IMR-90 (cell line): ENCODE results near the gene GSTO1. TPM values are rescaled to one million over a fixed set of nuclear protein-coding genes. Genes with fewer than 3 reads are reported as not detected.

ENCODE experiments used
- ATAC-seq: fragments of 200-7000 bp; cut with Tn5 transposase; 2 replicates; pipeline ENCODE4 v1.9.1; 2020; ENCODE audit warnings: low read depth, mild to moderate bottlenecking, moderate library complexity
- BruUV-seq: library from RNA; stranded (reverse); fragments of 400-500 nt; replicated peaks from 2 replicates; lab custom pipeline; 2021; lab: Mats Ljungman, UMichigan
- CTCF ChIA-PET: fragments of 300-600 bp; formaldehyde crosslinking; extraction: SDS; loops from one replicate; lab custom pipeline; 2021; ENCODE audit warnings: antibody characterized with exemption; lab: Yijun Ruan, JAX
- POLR2A ChIA-PET: fragments of 300-600 bp; sonication (Branson Sonifier 250); formaldehyde crosslinking; loops from one replicate; lab custom pipeline; 2022; ENCODE audit warnings: antibody characterized with exemption; ENCODE audit not compliant: unreplicated experiment; lab: Charles Lee
- DNase-seq: peaks from one replicate; pipeline ENCODE4 v3.0.0; 2013
- H2AFZ ChIP-seq: replicated peaks from 2 replicates; pipeline ENCODE3; 2013; ENCODE audit warnings: low read length, mild to moderate bottlenecking; ENCODE audit not compliant: poor library complexity
- H2AK5ac ChIP-seq: 2 replicates; pipeline ENCODE4 v1.6.1; 2013; ENCODE audit warnings: low read depth, low read length, inconsistent platforms
- H2AK9ac ChIP-seq: replicated peaks from 2 replicates; pipeline ENCODE3; 2013; ENCODE audit warnings: mild to moderate bottlenecking, low read depth, low read length, moderate library complexity; ENCODE audit not compliant: poor library complexity
- H2BK120ac ChIP-seq: 2 replicates; pipeline ENCODE4 v1.6.1; 2013; ENCODE audit warnings: low read depth, low read length, inconsistent platforms
- H2BK15ac ChIP-seq: 3 replicates; pipeline ENCODE4 v1.6.1; 2013; ENCODE audit warnings: low read depth, low read length, inconsistent platforms
- H2BK20ac ChIP-seq: 2 replicates; pipeline ENCODE4 v1.6.1; 2013; ENCODE audit warnings: low read depth, mild to moderate bottlenecking, inconsistent platforms, low read length, moderate library complexity
- H2BK5ac ChIP-seq: 2 replicates; pipeline ENCODE4 v1.6.1; 2013; ENCODE audit warnings: mild to moderate bottlenecking, low read depth, low read length, inconsistent platforms; ENCODE audit not compliant: poor library complexity, severe bottlenecking
- H3K14ac ChIP-seq: replicated peaks from 2 replicates; pipeline ENCODE4 v1.6.1; 2013; ENCODE audit warnings: low read depth, low read length, inconsistent platforms
- H3K18ac ChIP-seq: 2 replicates; pipeline ENCODE4 v1.6.1; 2013; ENCODE audit warnings: low read depth, low read length, control low read depth
- H3K23ac ChIP-seq: 2 replicates; pipeline ENCODE4 v1.6.1; 2013; ENCODE audit warnings: low read depth, low read length, inconsistent platforms
- H3K27ac ChIP-seq: 2 replicates; pipeline ENCODE4 v1.5.1; 2013; ENCODE audit warnings: mild to moderate bottlenecking, control low read depth, low read length; ENCODE audit not compliant: insufficient read depth
- H3K27me3 ChIP-seq: 2 replicates; pipeline ENCODE4 v1.6.1; 2013; ENCODE audit warnings: low read length; ENCODE audit not compliant: control insufficient read depth, insufficient read depth
- H3K36me3 ChIP-seq: 2 replicates; pipeline ENCODE4 v1.6.1; 2013; ENCODE audit warnings: low read length, mixed read lengths; ENCODE audit not compliant: control insufficient read depth, insufficient read depth
- H3K4ac ChIP-seq: 2 replicates; pipeline ENCODE4 v1.6.1; 2013; ENCODE audit warnings: low read depth, low read length, inconsistent platforms
- H3K4me1 ChIP-seq: 2 replicates; pipeline ENCODE4 v1.6.1; 2013; ENCODE audit warnings: low read length, mixed read lengths; ENCODE audit not compliant: control insufficient read depth, insufficient read depth
- H3K4me2 ChIP-seq: 2 replicates; pipeline ENCODE4 v1.6.1; 2013; ENCODE audit warnings: low read depth, mild to moderate bottlenecking, control low read depth, low read length, moderate library complexity
- H3K4me3 ChIP-seq: 2 replicates; pipeline ENCODE4 v1.5.1; 2013; ENCODE audit warnings: low read depth, mild to moderate bottlenecking, control low read depth, low read length, moderate library complexity; ENCODE audit not compliant: insufficient read depth
- H3K56ac ChIP-seq: 2 replicates; pipeline ENCODE4 v1.6.1; 2013; ENCODE audit warnings: low read length, inconsistent platforms; ENCODE audit not compliant: insufficient read depth; ENCODE audit errors: extremely low read depth
- H3K79me1 ChIP-seq, 2 experiments: 2 replicates each; pipeline ENCODE4 v1.6.1; 2013; ENCODE audit warnings: low read length in 2 of 2, inconsistent platforms in 1 of 2, low read depth in 1 of 2
- H3K9ac ChIP-seq: 2 replicates; pipeline ENCODE4 v1.6.1; 2013; ENCODE audit warnings: low read depth, low read length, control low read depth
- H3K9me1 ChIP-seq: 2 replicates; pipeline ENCODE4 v1.6.1; 2013; ENCODE audit warnings: low read length, inconsistent platforms; ENCODE audit not compliant: insufficient read depth
- H3K9me3 ChIP-seq: 2 replicates; pipeline ENCODE4 v1.6.1; 2013; ENCODE audit warnings: low read length; ENCODE audit not compliant: control insufficient read depth, insufficient read depth
- H4K20me1 ChIP-seq: 2 replicates; pipeline ENCODE4 v1.6.1; 2013; ENCODE audit warnings: low read length, inconsistent platforms; ENCODE audit not compliant: insufficient read depth
- H4K5ac ChIP-seq: 2 replicates; pipeline ENCODE4 v1.6.1; 2013; ENCODE audit warnings: mild to moderate bottlenecking, low read depth, low read length, control low read depth
- H4K8ac ChIP-seq, 2 experiments: 2 replicates each; pipeline ENCODE4 v1.6.1; 2013; ENCODE audit warnings: low read depth in 2 of 2, low read length in 2 of 2, control low read depth in 1 of 2, inconsistent platforms in 1 of 2
- H4K91ac ChIP-seq: 2 replicates; pipeline ENCODE4 v1.6.1; 2013; ENCODE audit warnings: low read depth, low read length, inconsistent platforms; ENCODE audit not compliant: insufficient read depth
- BHLHE40 ChIP-seq: fragments of 150-350 bp; IDR thresholded peaks from 2 replicates; pipeline ENCODE4 v1.6.1; 2016; ENCODE audit warnings: mild to moderate bottlenecking, low read depth, low read length
- CEBPB ChIP-seq: IDR thresholded peaks from 2 replicates; pipeline ENCODE4 v1.6.1; 2012; ENCODE audit warnings: low read depth, low read length, improper control_type of control experiment
- CHD1 ChIP-seq: IDR thresholded peaks from 2 replicates; pipeline ENCODE4 v1.6.1; 2012; ENCODE audit warnings: low read depth, low read length, improper control_type of control experiment
- FOS ChIP-seq: fragments of 150-350 bp; IDR thresholded peaks from 2 replicates; pipeline ENCODE4 v1.6.1; 2016; ENCODE audit warnings: low read depth, low read length
- MAFK ChIP-seq: IDR thresholded peaks from 2 replicates; pipeline ENCODE4 v1.6.1; 2012; ENCODE audit warnings: low read depth, low read length, improper control_type of control experiment
- MAZ ChIP-seq: IDR thresholded peaks from 2 replicates; pipeline ENCODE4 v1.6.1; 2012; ENCODE audit warnings: low read depth, mild to moderate bottlenecking, low read length, improper control_type of control experiment, moderate library complexity, borderline replicate concordance
- POLR2A ChIP-seq: IDR thresholded peaks from 2 replicates; pipeline ENCODE4 v1.6.1; 2012; ENCODE audit warnings: mild to moderate bottlenecking, low read depth, low read length
- RAD21 ChIP-seq: IDR thresholded peaks from 2 replicates; pipeline ENCODE4 v1.6.1; 2012; ENCODE audit warnings: low read length, improper control_type of control experiment
- SMC3 ChIP-seq: fragments of 150-350 bp; IDR thresholded peaks from 2 replicates; pipeline ENCODE4 v1.6.1; 2016; ENCODE audit warnings: low read depth, mild to moderate bottlenecking, antibody characterized with exemption, low read length, moderate library complexity
- WGBS, 2 experiments: methylation state at CpG; one replicate each; pipeline versions ENCODE4 v1.1.5 to v1.1.7; 2013; ENCODE audit warnings: missing lambda C conversion rate in 2 of 2; ENCODE audit not compliant: insufficient read length in 1 of 2; ENCODE audit errors: extremely low coverage in 2 of 2; 5-methylcytosine and 5-hydroxymethylcytosine counted together
- dilution Hi-C: fragments of 300-500 bp; cut with HindIII; formaldehyde crosslinking; loops from one replicate; pipeline ENCODE4 v1.14.3; 2018; ENCODE audit warnings: low sequenced_read_pairs; ENCODE audit not compliant: unreplicated experiment
- in situ Hi-C: fragments of 300-500 bp; cut with MboI; formaldehyde crosslinking; loops from 3 replicates; pipeline ENCODE4 v1.14.3; 2019; ENCODE audit warnings: low sequenced_read_pairs, inconsistent platforms, mixed read lengths
- intact Hi-C: fragments of 100-400 bp; cut with micrococcal nuclease; formaldehyde crosslinking; loops from 2 replicates; pipeline ENCODE4 v1.10.0; 2022
- polyA plus RNA-seq, 3 experiments: library from polyadenylated mRNA; depleted of rRNA; stranded (reverse); fragments of >200 nt; gene quantifications; 2 replicates each; pipeline ENCODE4 v1.2.3, GENCODE V29; 2012; ENCODE audit warnings: low replicate concordance in 1 of 3
- total RNA-seq: library from RNA; depleted of rRNA; stranded (reverse); fragments of >200 nt; gene quantifications from 2 replicates; pipeline ENCODE4 v1.2.3, GENCODE V29; 2012
- TF ChIP-seq, protein P1 (sequence below): fragments of 150-350 bp; IDR thresholded peaks from 2 replicates; pipeline ENCODE4 v1.6.1; 2016; ENCODE audit warnings: low read depth, mild to moderate bottlenecking, low read length, moderate library complexity, borderline replicate concordance
- TF ChIP-seq, protein P2 (sequence below): fragments of 150-350 bp; IDR thresholded peaks from 2 replicates; pipeline ENCODE4 v1.6.1; 2017; ENCODE audit warnings: mild to moderate bottlenecking, antibody characterized with exemption, low read length, low read depth

The GSTO1 gene
- total and polyA plus RNA-seq, 2 of the 4 experiments (the other 2 are of a cell fraction) = 186 to 258 TPM

DNA sequence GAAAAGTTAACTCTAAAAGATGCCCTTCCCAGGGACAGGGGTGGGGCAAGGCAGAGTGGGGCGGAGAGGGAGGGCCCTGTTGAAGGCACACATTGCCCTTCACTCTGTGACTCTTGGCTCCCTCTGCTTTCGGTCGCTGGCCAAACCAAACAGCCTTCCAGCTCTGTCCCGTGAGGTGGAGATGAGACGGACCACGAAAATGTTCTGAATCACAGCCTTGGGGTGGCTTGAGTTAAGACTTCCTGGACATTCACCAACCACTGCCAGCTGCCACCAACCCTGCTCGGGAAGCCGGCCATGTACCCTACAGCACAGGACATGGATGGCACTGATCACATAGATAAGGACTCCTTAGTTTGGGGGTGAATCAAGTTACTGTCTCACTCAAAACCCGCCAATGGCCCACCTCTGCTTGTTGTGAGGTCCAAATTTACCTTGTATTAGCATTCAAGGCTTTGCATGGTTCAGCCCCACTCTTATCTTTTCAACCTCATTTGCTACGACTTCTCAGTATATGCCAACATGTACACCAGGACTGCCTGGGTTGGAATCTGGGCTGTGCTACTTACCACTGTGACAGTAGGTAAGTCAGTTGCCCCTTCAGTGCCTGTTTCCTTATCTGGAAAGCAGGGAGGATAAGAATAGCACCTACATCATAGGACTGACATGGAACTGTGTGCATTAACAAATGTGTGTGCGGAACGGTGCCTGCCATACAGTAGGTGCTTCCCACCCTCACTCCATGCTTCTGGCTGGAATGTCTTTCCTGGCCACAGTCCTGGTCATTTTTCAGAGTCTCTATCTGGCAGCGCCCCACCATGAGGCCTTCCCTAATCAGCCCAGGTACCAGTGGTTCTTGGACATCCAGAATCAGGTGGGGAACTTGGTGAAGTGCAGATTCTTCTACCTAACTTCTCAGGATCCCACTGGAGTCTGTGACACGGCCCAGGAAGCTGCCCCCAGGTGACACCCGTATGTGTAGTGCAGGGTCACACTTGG is 55.6 kb downstream of the GSTO1 start:
- in situ Hi-C loops (no loop called here), intact Hi-C loops (no loop called here), dilution Hi-C loops (no loop called here)
- H3K9me1 ChIP-seq = peaks cover 46% of the 10 kb centered on the region
- H3K36me3 ChIP-seq = peaks cover 43% of the 10 kb centered on the region
- H4K20me1 ChIP-seq = peaks cover 45% of the 10 kb centered on the region
- H2BK120ac ChIP-seq = peak overlapping the region; percentile 53
- no peaks in the 10 kb centered on the region for H3K27me3 ChIP-seq
- peak overlapping the region; percentile 40 for H2AFZ ChIP-seq
- ATAC-seq (peak; percentile 69), DNase-seq (peak; percentile 90)
- H3K56ac ChIP-seq = no peak overlapping the region
- POLR2A ChIA-PET = interaction anchor here (0.6 kb wide), 1 partner anchor 43 kb away, joined by 5 read pairs; no protein-coding TSS in a partner anchor
- H2BK5ac ChIP-seq = peak overlapping the region; percentile 62
- H3K9me3 ChIP-seq = no peaks in the 10 kb centered on the region
- H3K4me3 ChIP-seq = no peak overlapping the region
- peak overlapping the region; percentile 25; the same call in 1 of the 2 replicates for H4K5ac ChIP-seq
- CTCF ChIA-PET = interaction anchor here (1.2 to 1.3 kb wide), 2 partner anchors 11 to 43 kb away, joined by 3 to 4 read pairs; partner anchors contain the start of gene CFAP58
- H2BK15ac ChIP-seq = peak overlapping the region; percentile 22; the same call in 2 of the 3 replicates
- peak overlapping the region; percentile 46 for H3K23ac ChIP-seq
- H4K91ac ChIP-seq = peak overlapping the region; percentile 29
- H2AK5ac ChIP-seq = peak overlapping the region; percentile 84
- peak overlapping the region; percentile 37; the same call in 1 of the 2 replicates for H3K18ac ChIP-seq
- no peak overlapping the region for H3K4me2 ChIP-seq
- no TSS peak for BruUV-seq
- H3K9ac ChIP-seq = no peak overlapping the region
- no peak for TF ChIP-seq CEBPB
- no peak for TF ChIP-seq SMC3
- TF ChIP-seq BHLHE40 = peak; percentile 97
- TF ChIP-seq, protein P1, sequence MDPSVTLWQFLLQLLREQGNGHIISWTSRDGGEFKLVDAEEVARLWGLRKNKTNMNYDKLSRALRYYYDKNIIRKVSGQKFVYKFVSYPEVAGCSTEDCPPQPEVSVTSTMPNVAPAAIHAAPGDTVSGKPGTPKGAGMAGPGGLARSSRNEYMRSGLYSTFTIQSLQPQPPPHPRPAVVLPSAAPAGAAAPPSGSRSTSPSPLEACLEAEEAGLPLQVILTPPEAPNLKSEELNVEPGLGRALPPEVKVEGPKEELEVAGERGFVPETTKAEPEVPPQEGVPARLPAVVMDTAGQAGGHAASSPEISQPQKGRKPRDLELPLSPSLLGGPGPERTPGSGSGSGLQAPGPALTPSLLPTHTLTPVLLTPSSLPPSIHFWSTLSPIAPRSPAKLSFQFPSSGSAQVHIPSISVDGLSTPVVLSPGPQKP = no peak
- peak; percentile 55; the same call in 1 of the 2 replicates for TF ChIP-seq MAZ
- no peak for TF ChIP-seq CHD1
- no peak; the same call in 1 of the 2 replicates for TF ChIP-seq POLR2A
- TF ChIP-seq MAFK = no peak
- TF ChIP-seq, protein P2, sequence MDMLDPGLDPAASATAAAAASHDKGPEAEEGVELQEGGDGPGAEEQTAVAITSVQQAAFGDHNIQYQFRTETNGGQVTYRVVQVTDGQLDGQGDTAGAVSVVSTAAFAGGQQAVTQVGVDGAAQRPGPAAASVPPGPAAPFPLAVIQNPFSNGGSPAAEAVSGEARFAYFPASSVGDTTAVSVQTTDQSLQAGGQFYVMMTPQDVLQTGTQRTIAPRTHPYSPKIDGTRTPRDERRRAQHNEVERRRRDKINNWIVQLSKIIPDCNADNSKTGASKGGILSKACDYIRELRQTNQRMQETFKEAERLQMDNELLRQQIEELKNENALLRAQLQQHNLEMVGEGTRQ = no peak
- no peak; the same call in 1 of the 2 replicates for TF ChIP-seq FOS
- TF ChIP-seq RAD21 = no peak
- H4K8ac ChIP-seq = peak overlapping the region; percentile 26 to 63; a peak in 3 of 4 replicates
- H3K4ac ChIP-seq = peak overlapping the region; percentile 53
- peaks cover 21 to 92% of the 10 kb centered on the region in 2 experiments for H3K79me1 ChIP-seq
- peak overlapping the region; percentile 66 for H2BK20ac ChIP-seq
- WGBS, 2 experiments = no CpG with 5 or more reads among the region's 15 CpGs
- peak overlapping the region; percentile 69 for H3K14ac ChIP-seq
- peak overlapping the region; percentile 50 for H3K27ac ChIP-seq
- peaks cover 21% of the 10 kb centered on the region for H3K4me1 ChIP-seq
- peak overlapping the region; percentile 89 for H2AK9ac ChIP-seq
